Ascending aorta (tissue), 2 donors: ENCODE measurements around the gene PBX4. TPM values are rescaled to one million over a fixed set of nuclear protein-coding genes. Genes with fewer than 3 reads are reported as not detected.

Source experiments
- DNase-seq, 2 donors: peaks; one replicate each; pipeline ENCODE4 v3.0.0-alpha.2; 2019; ENCODE audit warnings: low spot score in 2 of 2
- H3K27ac ChIP-seq, 2 donors: fragments of 200-600 bp; sonication (generic); one replicate each; pipeline ENCODE4 v1.5.1; 2016 to 2017; ENCODE audit warnings: mild to moderate bottlenecking in 1 of 2
- H3K27me3 ChIP-seq: fragments of 200-600 bp; sonication (generic); one replicate; pipeline ENCODE4 v1.5.1; 2017
- H3K36me3 ChIP-seq, 2 donors: fragments of 200-600 bp; sonication (generic); one replicate each; pipeline ENCODE4 v1.5.1; 2016
- H3K4me1 ChIP-seq, 2 donors: fragments of 200-600 bp; sonication (generic); one replicate each; pipeline ENCODE4 v1.5.1; 2016 to 2017; ENCODE audit warnings: mild to moderate bottlenecking in 1 of 2
- H3K4me3 ChIP-seq, 2 donors: fragments of 200-600 bp; sonication (generic); one replicate each; pipeline ENCODE4 v1.5.1; 2016 to 2017; ENCODE audit warnings: mild to moderate bottlenecking in 1 of 2
- H3K9me3 ChIP-seq, 2 donors: fragments of 200-600 bp; sonication (generic); one replicate each; pipeline ENCODE4 v1.5.1; 2016
- intact Hi-C: fragments of 100-400 bp; cut with DNase I; formaldehyde crosslinking; loops from one replicate; pipeline ENCODE4 v1.15.1; 2023
- total RNA-seq: library from RNA; depleted of rRNA; stranded (reverse); fragments of >200 nt; gene quantifications from one replicate; pipeline ENCODE4 v1.1.0, GENCODE V29; 2016
- TF ChIP-seq, protein P1 (sequence below), 3 experiments: fragments of 200-600 bp in 2 of 3; fragments of 450-650 bp in 1 of 3; sonication (generic) in 2 of 3; IDR thresholded peaks; one replicate each; pipeline ENCODE4 v1.5.1; 2016 to 2019; ENCODE audit warnings: antibody characterized with exemption in 3 of 3, mild to moderate bottlenecking in 1 of 3, moderate library complexity in 1 of 3

Gene PBX4
- total RNA-seq, 1 donor from 2014 or later: not detected

DNA sequence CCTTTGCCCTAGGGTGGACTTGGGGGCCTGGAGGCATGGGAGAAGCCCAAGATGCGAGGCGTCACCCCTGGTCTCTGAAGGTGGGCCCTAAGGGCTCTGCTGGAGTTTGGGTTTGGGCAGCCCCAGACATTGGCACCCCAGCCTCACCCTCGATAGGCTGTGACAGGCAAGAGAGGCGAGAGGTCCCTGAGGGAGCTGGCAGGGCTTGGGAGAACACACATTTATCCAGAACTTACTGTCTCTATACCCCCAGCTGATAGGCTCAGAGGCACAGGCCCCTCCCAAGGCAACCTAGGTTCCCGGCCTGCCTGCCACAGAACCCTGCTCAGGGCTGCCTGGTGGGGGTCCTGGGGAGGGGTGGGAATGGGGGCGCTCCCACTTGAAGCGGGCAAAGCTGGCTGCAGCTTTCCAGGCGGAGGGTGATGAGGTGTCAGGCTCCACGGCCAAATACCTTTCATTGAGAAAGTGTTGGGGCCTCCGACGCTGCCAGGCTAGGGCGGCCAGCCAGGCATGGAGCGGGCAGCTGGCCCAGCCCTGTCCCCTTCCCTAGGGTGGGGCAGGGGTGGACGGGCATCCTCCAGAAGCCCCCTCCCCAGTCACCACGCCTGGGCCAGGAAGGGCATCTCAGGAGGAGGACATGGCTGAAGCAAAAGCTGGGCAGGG, 70.7 kb downstream of the PBX4 start:
- H3K4me3 ChIP-seq: no peak overlapping the region
- no peak for DNase-seq
- intact Hi-C loops: no loop called here
- no peaks in the 10 kb centered on the region for H3K36me3 ChIP-seq
- TF ChIP-seq, protein P1, sequence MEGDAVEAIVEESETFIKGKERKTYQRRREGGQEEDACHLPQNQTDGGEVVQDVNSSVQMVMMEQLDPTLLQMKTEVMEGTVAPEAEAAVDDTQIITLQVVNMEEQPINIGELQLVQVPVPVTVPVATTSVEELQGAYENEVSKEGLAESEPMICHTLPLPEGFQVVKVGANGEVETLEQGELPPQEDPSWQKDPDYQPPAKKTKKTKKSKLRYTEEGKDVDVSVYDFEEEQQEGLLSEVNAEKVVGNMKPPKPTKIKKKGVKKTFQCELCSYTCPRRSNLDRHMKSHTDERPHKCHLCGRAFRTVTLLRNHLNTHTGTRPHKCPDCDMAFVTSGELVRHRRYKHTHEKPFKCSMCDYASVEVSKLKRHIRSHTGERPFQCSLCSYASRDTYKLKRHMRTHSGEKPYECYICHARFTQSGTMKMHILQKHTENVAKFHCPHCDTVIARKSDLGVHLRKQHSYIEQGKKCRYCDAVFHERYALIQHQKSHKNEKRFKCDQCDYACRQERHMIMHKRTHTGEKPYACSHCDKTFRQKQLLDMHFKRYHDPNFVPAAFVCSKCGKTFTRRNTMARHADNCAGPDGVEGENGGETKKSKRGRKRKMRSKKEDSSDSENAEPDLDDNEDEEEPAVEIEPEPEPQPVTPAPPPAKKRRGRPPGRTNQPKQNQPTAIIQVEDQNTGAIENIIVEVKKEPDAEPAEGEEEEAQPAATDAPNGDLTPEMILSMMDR (IDR thresholded peaks at IDR 0.05): no peak
- H3K27ac ChIP-seq: no peak overlapping the region
- no peaks in the 10 kb centered on the region for H3K9me3 ChIP-seq
- H3K27me3 ChIP-seq: no peaks in the 10 kb centered on the region
- no peaks in the 10 kb centered on the region for H3K4me1 ChIP-seq

- H3K27ac ChIP-seq: no peak overlapping the region
- TF ChIP-seq, protein P1 (IDR thresholded peaks at IDR 0.05): no peak
- intact Hi-C loops: no loop called here
- H3K36me3 ChIP-seq: no peaks in the 10 kb centered on the region
- no peaks in the 10 kb centered on the region for H3K9me3 ChIP-seq
- H3K27me3 ChIP-seq: no peaks in the 10 kb centered on the region
- no peak overlapping the region for H3K4me3 ChIP-seq
- DNase-seq: no peak
- H3K4me1 ChIP-seq: no peaks in the 10 kb centered on the region
Measured at GRCh38 chr19:19546751-19547162, 71.7 kb downstream of the PBX4 start.

DNA sequence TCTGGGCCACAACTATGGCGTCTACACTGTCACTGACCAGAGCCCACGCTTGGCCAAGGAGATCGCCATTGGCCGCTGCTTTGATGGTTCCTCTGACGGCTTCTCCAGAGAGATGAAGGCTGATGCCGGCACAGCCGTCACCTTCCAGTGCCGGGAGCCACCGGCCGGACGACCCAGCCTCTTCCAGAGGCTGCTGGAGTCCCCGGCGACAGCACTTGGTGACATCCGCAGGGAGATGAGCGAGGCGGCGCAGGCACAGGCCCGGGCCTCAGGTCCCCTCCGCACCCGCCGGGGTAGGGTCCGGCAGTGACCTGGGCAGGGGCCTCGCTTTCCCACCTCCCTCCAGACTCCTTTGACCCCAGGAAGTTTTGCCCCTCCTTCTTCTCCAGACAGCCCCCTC, 72.8 kb downstream of the PBX4 start:
- intact Hi-C loops: no loop called here
- TF ChIP-seq, protein P1 (IDR thresholded peaks at IDR 0.05): no peak
- H3K4me1 ChIP-seq: peaks cover 0 to 6% of the 10 kb centered on the region in 2 donors

DNA sequence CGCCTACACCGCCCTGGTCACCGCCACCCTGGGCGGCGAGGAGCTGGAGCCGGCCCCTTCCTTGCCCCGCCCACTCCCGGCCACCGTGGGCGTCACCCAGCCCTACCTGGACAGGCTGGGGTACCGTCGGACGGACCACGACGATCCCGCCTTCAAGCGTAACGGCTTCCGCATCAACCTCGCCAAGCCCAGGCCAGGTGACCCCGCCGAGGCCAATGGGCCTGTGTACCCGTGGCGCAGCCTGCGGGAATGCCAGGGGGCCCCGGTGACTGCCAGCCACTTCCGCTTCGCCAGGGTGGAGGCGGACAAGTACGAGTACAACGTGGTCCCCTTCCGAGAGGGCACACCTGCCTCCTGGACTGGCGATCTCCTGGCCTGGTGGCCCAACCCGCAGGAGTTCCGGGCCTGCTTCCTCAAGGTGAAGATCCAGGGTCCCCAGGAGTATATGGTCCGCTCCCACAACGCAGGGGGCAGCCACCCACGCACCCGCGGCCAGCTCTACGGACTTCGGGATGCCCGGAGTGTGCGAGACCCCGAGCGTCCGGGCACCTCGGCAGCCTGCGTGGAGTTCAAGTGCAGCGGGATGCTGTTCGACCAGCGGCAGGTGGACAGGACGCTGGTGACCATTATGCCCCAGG, 73.4 kb downstream of the PBX4 start:
- H3K4me1 ChIP-seq: peaks cover 0 to 9% of the 10 kb centered on the region in 2 donors
- no peaks in the 10 kb centered on the region for H3K36me3 ChIP-seq
- H3K27ac ChIP-seq: no peak overlapping the region
- no peaks in the 10 kb centered on the region for H3K9me3 ChIP-seq
- peaks cover 6% of the 10 kb centered on the region for H3K27me3 ChIP-seq
- DNase-seq: no peak
- intact Hi-C loops: no loop called here
- TF ChIP-seq, protein P1 (IDR thresholded peaks at IDR 0.05): no peak
- H3K4me3 ChIP-seq: no peak overlapping the region

More for the DNA sequence above, 72.8 kb downstream of the PBX4 start:
- Histone ChIP-seq H3K27ac (no peak overlapping the region), H3K4me3 (no peak overlapping the region), H3K27me3 (peaks cover 6% of the 10 kb centered on the region), H3K9me3 (no peaks in the 10 kb centered on the region), H3K36me3 (no peaks in the 10 kb centered on the region)
- no peak for DNase-seq

- Histone ChIP-seq H3K27ac (no peak overlapping the region), H3K9me3 (no peaks in the 10 kb centered on the region), H3K4me3 (no peak overlapping the region), H3K4me1 (peaks cover 0 to 9% of the 10 kb centered on the region in 2 donors), H3K36me3 (no peaks in the 10 kb centered on the region), H3K27me3 (peaks cover 6% of the 10 kb centered on the region)
- TF ChIP-seq, protein P1 (IDR thresholded peaks at IDR 0.05): no peak
- intact Hi-C loops: no loop called here
- no peak for DNase-seq
Measured at GRCh38 chr19:19544257-19544953, 74.1 kb downstream of the PBX4 start.
